HepG2 (cell line): Measurements from ENCODE around the gene RETREG2. TPM values are rescaled to one million over a fixed set of nuclear protein-coding genes. Genes with fewer than 3 reads are reported as not detected.

Experiments used
- FOXK2 ChIP-seq: fragments of 450-650 bp; IDR thresholded peaks from 2 replicates; pipeline ENCODE4 v1.6.1; 2016
- FOXP1 ChIP-seq, 2 experiments: fragments of 450-650 bp in 1 of 2; IDR thresholded peaks; 2 replicates each; pipeline ENCODE4 v1.6.1; 2017 to 2018; ENCODE audit warnings: antibody characterized with exemption in 1 of 2
- MATR3 ChIP-seq: sonication (generic); formaldehyde crosslinking; IDR thresholded peaks from 2 replicates; pipeline ENCODE4 v1.4.0; 2020; ENCODE audit warnings: missing genetic modification reagents
- PAF1 ChIP-seq: IDR thresholded peaks from 2 replicates; pipeline ENCODE4 v1.6.1; 2016; ENCODE audit warnings: missing genetic modification reagents, missing compliant biosample characterization
- PRPF4 ChIP-seq: fragments of 200-400 bp; formaldehyde crosslinking; IDR thresholded peaks from 2 replicates; pipeline ENCODE4 v1.6.1; 2016; ENCODE audit warnings: low read length, low read depth; ENCODE audit not compliant: poor library complexity, severe bottlenecking
- RBFOX2 ChIP-seq: fragments of 200-400 bp; formaldehyde crosslinking; IDR thresholded peaks from 2 replicates; pipeline ENCODE4 v1.6.1; 2017; ENCODE audit warnings: low read depth, mild to moderate bottlenecking, low read length
- SRSF1 ChIP-seq: fragments of 200-400 bp; formaldehyde crosslinking; optimal IDR thresholded peaks from 2 replicates; pipeline ENCODE3; 2017; ENCODE audit warnings: mild to moderate bottlenecking, low read depth, low read length, moderate library complexity
- SYNCRIP ChIP-seq: fragments of 200-400 bp; formaldehyde crosslinking; IDR thresholded peaks from 2 replicates; pipeline ENCODE4 v1.6.1; 2018; ENCODE audit warnings: mild to moderate bottlenecking, low read depth, low read length; ENCODE audit not compliant: insufficient read depth
- TGIF2 ChIP-seq: IDR thresholded peaks from 2 replicates; pipeline ENCODE4 v1.6.1; 2016; ENCODE audit warnings: control low read depth, missing compliant biosample characterization
- TMF1 ChIP-seq: sonication (generic); formaldehyde crosslinking; IDR thresholded peaks from 2 replicates; pipeline ENCODE4 v1.8.1; 2022; ENCODE audit warnings: low read depth, missing genetic modification reagents
- ZC3H4 ChIP-seq: sonication (generic); formaldehyde crosslinking; IDR thresholded peaks from 2 replicates; pipeline ENCODE4 v1.4.0; 2020; ENCODE audit warnings: missing genetic modification reagents, borderline replicate concordance
- ZNF24 ChIP-seq: fragments of 450-650 bp; IDR thresholded peaks from 2 replicates; pipeline ENCODE4 v1.6.1; 2017; ENCODE audit warnings: antibody characterized with exemption, mild to moderate bottlenecking
- ZNF782 ChIP-seq: sonication (generic); formaldehyde crosslinking; IDR thresholded peaks from 2 replicates; pipeline ENCODE4 v1.4.0; 2020; ENCODE audit warnings: missing genetic modification reagents, mild to moderate bottlenecking, borderline replicate concordance
- polyA plus RNA-seq, 8 experiments: library from polyadenylated mRNA; depleted of rRNA in 3 of 8; stranded (reverse) in 7 of 8; unstranded in 1 of 8; fragments of >200 nt; fragmentation: Illumina TruSeq in 4 of 8; extraction: Trizol in 4 of 8; gene quantifications; 2 replicates each; pipeline versions ENCODE4 v1.2.1 to v1.2.3, GENCODE V29; 2011 to 2016; ENCODE audit warnings: low read depth in 4 of 8, missing spikeins in 1 of 8, mixed read lengths in 1 of 8; ENCODE audit not compliant: insufficient read depth in 1 of 8
- total RNA-seq, 5 experiments: library from RNA; depleted of rRNA; stranded (reverse); fragments of >200 nt; fragmentation: Illumina TruSeq; extraction: Trizol; gene quantifications; 2 replicates each; pipeline ENCODE4 v1.2.3, GENCODE V29; 2016; ENCODE audit warnings: low read depth in 1 of 5
- TF ChIP-seq, protein P1 (sequence below): sonication (generic); formaldehyde crosslinking; IDR thresholded peaks from 2 replicates; pipeline ENCODE4 v1.4.0; 2020; ENCODE audit warnings: missing genetic modification reagents, borderline replicate concordance
- TF ChIP-seq, protein P2 (sequence below): conservative IDR thresholded peaks from 2 replicates; pipeline ENCODE4 v1.6.1; 2018; ENCODE audit warnings: missing genetic modification reagents
- TF ChIP-seq, protein P3 (sequence below): sonication (generic); formaldehyde crosslinking; IDR thresholded peaks from 2 replicates; pipeline ENCODE4 v1.5.0; 2020; ENCODE audit warnings: missing genetic modification reagents, mild to moderate bottlenecking, borderline replicate concordance
- TF ChIP-seq, protein P4 (sequence below): sonication (generic); formaldehyde crosslinking; IDR thresholded peaks from 2 replicates; pipeline ENCODE4 v1.4.0; 2020; ENCODE audit warnings: missing genetic modification reagents, mild to moderate bottlenecking, borderline replicate concordance
- TF ChIP-seq, protein P5 (sequence below): sonication (generic); formaldehyde crosslinking; IDR thresholded peaks from 2 replicates; pipeline ENCODE4 v1.4.0; 2020; ENCODE audit warnings: mild to moderate bottlenecking, missing genetic modification reagents

The RETREG2 gene
- total and polyA plus RNA-seq, 2 of the 13 experiments (the other 11 are each of a cell fraction or from before 2014, with no cell fraction given): 86.0 to 134 TPM

DNA sequence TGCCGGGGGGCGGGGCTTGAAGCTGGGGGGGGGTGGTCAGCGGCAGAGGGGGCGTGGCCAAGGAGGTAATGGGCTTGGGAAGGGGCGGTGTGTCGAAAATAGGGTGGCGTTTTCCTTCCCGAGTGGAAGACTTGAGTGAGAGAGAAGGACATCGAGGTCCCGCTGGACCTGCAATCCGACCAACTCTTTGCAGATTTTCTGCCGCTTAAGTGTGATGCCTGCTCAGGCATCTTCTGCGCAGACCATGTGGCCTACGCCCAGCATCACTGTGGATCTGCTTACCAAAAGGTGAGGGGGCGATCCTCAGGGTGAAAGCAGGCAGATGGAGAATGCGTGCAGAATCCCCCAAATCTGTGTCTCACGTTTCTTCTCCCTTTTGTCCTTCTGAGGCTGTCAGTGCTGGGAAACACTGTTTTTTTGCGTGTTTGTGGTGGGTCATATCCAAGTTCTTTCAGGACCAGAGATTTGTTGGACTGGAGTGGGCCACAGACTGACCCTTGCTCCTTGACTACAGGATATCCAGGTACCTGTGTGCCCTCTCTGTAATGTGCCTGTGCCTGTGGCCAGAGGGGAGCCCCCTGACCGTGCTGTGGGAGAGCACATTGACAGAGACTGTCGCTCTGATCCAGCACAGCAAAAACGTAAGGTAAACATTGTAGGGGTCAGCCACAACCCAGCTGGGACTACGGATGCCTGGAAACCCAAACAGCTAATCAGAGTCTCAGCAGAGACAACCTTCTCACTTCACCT is 29.2 kb downstream of the RETREG2 start (continued):
- TF ChIP-seq, protein P1, sequence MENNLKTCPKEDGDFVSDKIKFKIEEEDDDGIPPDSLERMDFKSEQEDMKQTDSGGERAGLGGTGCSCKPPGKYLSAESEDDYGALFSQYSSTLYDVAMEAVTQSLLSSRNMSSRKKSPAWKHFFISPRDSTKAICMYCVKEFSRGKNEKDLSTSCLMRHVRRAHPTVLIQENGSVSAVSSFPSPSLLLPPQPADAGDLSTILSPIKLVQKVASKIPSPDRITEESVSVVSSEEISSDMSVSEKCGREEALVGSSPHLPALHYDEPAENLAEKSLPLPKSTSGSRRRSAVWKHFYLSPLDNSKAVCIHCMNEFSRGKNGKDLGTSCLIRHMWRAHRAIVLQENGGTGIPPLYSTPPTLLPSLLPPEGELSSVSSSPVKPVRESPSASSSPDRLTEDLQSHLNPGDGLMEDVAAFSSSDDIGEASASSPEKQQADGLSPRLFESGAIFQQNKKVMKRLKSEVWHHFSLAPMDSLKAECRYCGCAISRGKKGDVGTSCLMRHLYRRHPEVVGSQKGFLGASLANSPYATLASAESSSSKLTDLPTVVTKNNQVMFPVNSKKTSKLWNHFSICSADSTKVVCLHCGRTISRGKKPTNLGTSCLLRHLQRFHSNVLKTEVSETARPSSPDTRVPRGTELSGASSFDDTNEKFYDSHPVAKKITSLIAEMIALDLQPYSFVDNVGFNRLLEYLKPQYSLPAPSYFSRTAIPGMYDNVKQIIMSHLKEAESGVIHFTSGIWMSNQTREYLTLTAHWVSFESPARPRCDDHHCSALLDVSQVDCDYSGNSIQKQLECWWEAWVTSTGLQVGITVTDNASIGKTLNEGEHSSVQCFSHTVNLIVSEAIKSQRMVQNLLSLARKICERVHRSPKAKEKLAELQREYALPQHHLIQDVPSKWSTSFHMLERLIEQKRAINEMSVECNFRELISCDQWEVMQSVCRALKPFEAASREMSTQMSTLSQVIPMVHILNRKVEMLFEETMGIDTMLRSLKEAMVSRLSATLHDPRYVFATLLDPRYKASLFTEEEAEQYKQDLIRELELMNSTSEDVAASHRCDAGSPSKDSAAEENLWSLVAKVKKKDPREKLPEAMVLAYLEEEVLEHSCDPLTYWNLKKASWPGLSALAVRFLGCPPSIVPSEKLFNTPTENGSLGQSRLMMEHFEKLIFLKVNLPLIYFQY: no peak
- 0 out of 2 replicates have a peak, but pooled peaks have one; percentile 55 for TF ChIP-seq PAF1 (CRISPR knock-in tag)
- peak; percentile 48; the same call in 1 of the 2 replicates for TF ChIP-seq TGIF2 (CRISPR knock-in tag)
- TF ChIP-seq SYNCRIP: no peak
- TF ChIP-seq, protein P2, sequence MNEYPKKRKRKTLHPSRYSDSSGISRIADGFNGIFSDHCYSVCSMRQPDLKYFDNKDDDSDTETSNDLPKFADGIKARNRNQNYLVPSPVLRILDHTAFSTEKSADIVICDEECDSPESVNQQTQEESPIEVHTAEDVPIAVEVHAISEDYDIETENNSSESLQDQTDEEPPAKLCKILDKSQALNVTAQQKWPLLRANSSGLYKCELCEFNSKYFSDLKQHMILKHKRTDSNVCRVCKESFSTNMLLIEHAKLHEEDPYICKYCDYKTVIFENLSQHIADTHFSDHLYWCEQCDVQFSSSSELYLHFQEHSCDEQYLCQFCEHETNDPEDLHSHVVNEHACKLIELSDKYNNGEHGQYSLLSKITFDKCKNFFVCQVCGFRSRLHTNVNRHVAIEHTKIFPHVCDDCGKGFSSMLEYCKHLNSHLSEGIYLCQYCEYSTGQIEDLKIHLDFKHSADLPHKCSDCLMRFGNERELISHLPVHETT (CRISPR knock-in tag): peak; percentile 46; the same call in 1 of the 2 replicates
- TF ChIP-seq ZNF782 (CRISPR knock-in tag): 0 out of 2 replicates have a peak, but pooled peaks have one; percentile 62
- TF ChIP-seq SRSF1: no peak
- no peak; the same call in 1 of the 2 replicates for TF ChIP-seq ZC3H4 (CRISPR knock-in tag)
- TF ChIP-seq RBFOX2: peak; percentile 52
- no peak for TF ChIP-seq MATR3 (CRISPR knock-in tag)
- TF ChIP-seq, protein P3, sequence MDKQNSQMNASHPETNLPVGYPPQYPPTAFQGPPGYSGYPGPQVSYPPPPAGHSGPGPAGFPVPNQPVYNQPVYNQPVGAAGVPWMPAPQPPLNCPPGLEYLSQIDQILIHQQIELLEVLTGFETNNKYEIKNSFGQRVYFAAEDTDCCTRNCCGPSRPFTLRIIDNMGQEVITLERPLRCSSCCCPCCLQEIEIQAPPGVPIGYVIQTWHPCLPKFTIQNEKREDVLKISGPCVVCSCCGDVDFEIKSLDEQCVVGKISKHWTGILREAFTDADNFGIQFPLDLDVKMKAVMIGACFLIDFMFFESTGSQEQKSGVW (CRISPR knock-in tag): no peak
- no peak for TF ChIP-seq ZNF24
- no peak for TF ChIP-seq TMF1 (CRISPR knock-in tag)
- TF ChIP-seq PRPF4: no peak
- TF ChIP-seq, protein P4, sequence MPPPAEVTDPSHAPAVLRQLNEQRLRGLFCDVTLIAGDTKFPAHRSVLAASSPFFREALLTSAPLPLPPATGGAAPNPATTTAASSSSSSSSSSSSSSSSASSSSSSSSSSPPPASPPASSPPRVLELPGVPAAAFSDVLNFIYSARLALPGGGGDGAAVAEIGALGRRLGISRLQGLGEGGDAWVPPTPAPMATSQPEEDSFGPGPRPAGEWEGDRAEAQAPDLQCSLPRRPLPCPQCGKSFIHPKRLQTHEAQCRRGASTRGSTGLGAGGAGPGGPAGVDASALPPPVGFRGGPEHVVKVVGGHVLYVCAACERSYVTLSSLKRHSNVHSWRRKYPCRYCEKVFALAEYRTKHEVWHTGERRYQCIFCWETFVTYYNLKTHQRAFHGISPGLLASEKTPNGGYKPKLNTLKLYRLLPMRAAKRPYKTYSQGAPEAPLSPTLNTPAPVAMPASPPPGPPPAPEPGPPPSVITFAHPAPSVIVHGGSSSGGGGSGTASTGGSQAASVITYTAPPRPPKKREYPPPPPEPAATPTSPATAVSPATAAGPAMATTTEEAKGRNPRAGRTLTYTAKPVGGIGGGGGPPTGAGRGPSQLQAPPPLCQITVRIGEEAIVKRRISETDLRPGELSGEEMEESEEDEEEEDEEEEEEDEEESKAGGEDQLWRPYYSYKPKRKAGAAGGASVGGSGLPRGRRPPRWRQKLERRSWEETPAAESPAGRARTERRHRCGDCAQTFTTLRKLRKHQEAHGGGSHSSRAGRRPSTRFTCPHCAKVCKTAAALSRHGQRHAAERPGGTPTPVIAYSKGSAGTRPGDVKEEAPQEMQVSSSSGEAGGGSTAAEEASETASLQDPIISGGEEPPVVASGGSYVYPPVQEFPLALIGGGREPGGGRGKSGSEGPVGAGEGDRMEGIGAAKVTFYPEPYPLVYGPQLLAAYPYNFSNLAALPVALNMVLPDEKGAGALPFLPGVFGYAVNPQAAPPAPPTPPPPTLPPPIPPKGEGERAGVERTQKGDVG (CRISPR knock-in tag): peak; percentile 24; the same call in 1 of the 2 replicates
- TF ChIP-seq FOXK2: no peak
- no peak for TF ChIP-seq FOXP1 (IDR thresholded peaks at IDR 0.05)
- TF ChIP-seq FOXP1 (CRISPR knock-in tag; IDR thresholded peaks at IDR 0.05): no peak
- TF ChIP-seq, protein P5, sequence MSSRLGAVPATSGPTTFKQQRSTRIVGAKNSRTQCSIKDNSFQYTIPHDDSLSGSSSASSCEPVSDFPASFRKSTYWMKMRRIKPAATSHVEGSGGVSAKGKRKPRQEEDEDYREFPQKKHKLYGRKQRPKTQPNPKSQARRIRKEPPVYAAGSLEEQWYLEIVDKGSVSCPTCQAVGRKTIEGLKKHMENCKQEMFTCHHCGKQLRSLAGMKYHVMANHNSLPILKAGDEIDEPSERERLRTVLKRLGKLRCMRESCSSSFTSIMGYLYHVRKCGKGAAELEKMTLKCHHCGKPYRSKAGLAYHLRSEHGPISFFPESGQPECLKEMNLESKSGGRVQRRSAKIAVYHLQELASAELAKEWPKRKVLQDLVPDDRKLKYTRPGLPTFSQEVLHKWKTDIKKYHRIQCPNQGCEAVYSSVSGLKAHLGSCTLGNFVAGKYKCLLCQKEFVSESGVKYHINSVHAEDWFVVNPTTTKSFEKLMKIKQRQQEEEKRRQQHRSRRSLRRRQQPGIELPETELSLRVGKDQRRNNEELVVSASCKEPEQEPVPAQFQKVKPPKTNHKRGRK (CRISPR knock-in tag): no peak
